ENCODE results near the gene HNMT. TPM values are rescaled to one million over a fixed set of nuclear protein-coding genes. Genes with fewer than 3 reads are reported as not detected.

HNMT gene
- total and polyA plus RNA-seq, 2 of the 13 experiments (the other 11 are each of a cell fraction or from before 2014, with no cell fraction given), result 279 to 309 TPM

- TF ChIP-seq NONO (IDR thresholded peaks at IDR 0.05) (no peak), NONO (CRISPR knock-in tag; conservative IDR thresholded peaks at IDR 0.05) (peak; percentile 31; the same call in 1 of the 2 replicates), SMAD3 (CRISPR knock-in tag; IDR thresholded peaks at IDR 0.05) (peak; percentile 63; the same call in 1 of the 2 replicates), PAX8 (CRISPR knock-in tag; IDR thresholded peaks at IDR 0.05; ENCODE audit: borderline replicate concordance) (0 out of 2 replicates have a peak, but pooled peaks have one; percentile 78), SOX5 (CRISPR knock-in tag; IDR thresholded peaks at IDR 0.05; ENCODE audit: borderline replicate concordance) (peak; percentile 97), ATF5 (CRISPR knock-in tag; IDR thresholded peaks at IDR 0.05; ENCODE audit: low read depth) (no peak), ZNF3 (CRISPR knock-in tag; IDR thresholded peaks at IDR 0.05) (no peak), POLR2AphosphoS2 (IDR thresholded peaks at IDR 0.05; ENCODE audit: low read depth, low read length) (no peak), ZNF30 (CRISPR knock-in tag; IDR thresholded peaks at IDR 0.05) (no peak), MED1 (CRISPR knock-in tag; IDR thresholded peaks at IDR 0.05) (peak; percentile 97), ZKSCAN1 (IDR thresholded peaks at IDR 0.05; ENCODE audit: low read length) (no peak), ZNF235 (CRISPR knock-in tag; IDR thresholded peaks at IDR 0.05; ENCODE audit: borderline replicate concordance) (no peak), ZNF768 (CRISPR knock-in tag; IDR thresholded peaks at IDR 0.05) (no peak), KAT8 (CRISPR knock-in tag; IDR thresholded peaks at IDR 0.05) (peak; percentile 69), ZSCAN5A (CRISPR knock-in tag; IDR thresholded peaks at IDR 0.05; ENCODE audit: borderline replicate concordance) (no peak), NFIC (IDR thresholded peaks at IDR 0.05; ENCODE audit: low read length) (peak; percentile 96), ZBTB7B (CRISPR knock-in tag; IDR thresholded peaks at IDR 0.05) (peak; percentile 12; the same call in 1 of the 2 replicates), TAF15 (IDR thresholded peaks at IDR 0.05; ENCODE audit: low read depth, low read length, poor library complexity, severe bottlenecking) (no peak), FOXA3 (CRISPR knock-in tag; IDR thresholded peaks at IDR 0.05) (peak; percentile 98), ZNF503 (CRISPR knock-in tag; IDR thresholded peaks at IDR 0.05) (peak; percentile 95), TMF1 (CRISPR knock-in tag; IDR thresholded peaks at IDR 0.05; ENCODE audit: low read depth) (no peak), ZNF891 (CRISPR knock-in tag; IDR thresholded peaks at IDR 0.05) (no peak), ZNF33A (CRISPR knock-in tag; IDR thresholded peaks at IDR 0.05; ENCODE audit: borderline replicate concordance) (no peak), NFRKB (IDR thresholded peaks at IDR 0.05) (no peak), GTF2F1 (IDR thresholded peaks at IDR 0.05; ENCODE audit: low read length) (no peak), ZNF704 (CRISPR knock-in tag; IDR thresholded peaks at IDR 0.05; ENCODE audit: borderline replicate concordance) (no peak), MED8 (CRISPR knock-in tag; IDR thresholded peaks at IDR 0.05; ENCODE audit: insufficient replicate concordance) (no peak)
These were observed 35.4 kb upstream of the HNMT start (continued) for GRCh38 chr2:137928547-137929518.

All from HepG2 (cell line).